Measurements from ENCODE around the gene PAK2. TPM values are rescaled to one million over a fixed set of nuclear protein-coding genes. Genes with fewer than 3 reads are reported as not detected.
"Not testable (repeated sequence)": the region's sequence is repeated elsewhere in the genome, so short reads cannot be mapped to it uniquely, and the experiment has no call there.

Gene PAK2
- total RNA-seq, 2 donors from 2014 or later, result 47.5 to 48.7 TPM

DNA sequence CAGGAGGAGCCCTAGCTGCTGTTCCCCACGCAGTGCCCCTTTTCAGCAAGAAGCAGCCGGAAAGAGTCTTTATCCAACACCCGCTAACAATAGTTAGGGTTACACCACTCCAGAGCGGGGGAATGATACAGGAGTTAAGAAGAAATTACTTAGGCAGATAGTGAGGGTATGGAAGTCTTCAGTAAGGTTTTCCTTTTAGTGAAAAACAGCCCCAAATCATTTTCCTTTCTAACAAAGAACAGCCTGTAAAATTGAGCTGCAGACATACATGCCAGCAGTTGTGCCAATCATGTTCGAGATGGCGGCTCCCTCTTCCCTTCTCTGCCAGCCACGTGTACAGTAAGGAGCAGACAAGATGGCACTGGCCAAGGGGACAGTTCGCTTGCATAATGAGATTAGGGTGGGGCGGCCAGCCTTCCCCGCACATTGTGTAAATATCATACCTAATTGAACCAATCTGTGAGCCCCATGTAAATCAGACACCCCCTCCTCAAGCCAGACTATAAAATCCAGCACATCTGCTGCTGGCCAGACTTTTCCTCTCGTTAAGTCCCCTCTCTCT, 109.6 kb downstream of the PAK2 start:
- TF ChIP-seq, protein P1, sequence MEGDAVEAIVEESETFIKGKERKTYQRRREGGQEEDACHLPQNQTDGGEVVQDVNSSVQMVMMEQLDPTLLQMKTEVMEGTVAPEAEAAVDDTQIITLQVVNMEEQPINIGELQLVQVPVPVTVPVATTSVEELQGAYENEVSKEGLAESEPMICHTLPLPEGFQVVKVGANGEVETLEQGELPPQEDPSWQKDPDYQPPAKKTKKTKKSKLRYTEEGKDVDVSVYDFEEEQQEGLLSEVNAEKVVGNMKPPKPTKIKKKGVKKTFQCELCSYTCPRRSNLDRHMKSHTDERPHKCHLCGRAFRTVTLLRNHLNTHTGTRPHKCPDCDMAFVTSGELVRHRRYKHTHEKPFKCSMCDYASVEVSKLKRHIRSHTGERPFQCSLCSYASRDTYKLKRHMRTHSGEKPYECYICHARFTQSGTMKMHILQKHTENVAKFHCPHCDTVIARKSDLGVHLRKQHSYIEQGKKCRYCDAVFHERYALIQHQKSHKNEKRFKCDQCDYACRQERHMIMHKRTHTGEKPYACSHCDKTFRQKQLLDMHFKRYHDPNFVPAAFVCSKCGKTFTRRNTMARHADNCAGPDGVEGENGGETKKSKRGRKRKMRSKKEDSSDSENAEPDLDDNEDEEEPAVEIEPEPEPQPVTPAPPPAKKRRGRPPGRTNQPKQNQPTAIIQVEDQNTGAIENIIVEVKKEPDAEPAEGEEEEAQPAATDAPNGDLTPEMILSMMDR (IDR thresholded peaks at IDR 0.05), result no peak
- Histone ChIP-seq H3K4me1 (no peaks in the 10 kb centered on the region), H3K27ac (no peak overlapping the region), H3K4me3 (no peak overlapping the region), H3K9me3 (no peaks in the 10 kb centered on the region), H3K27me3 (no peaks in the 10 kb centered on the region), H3K36me3 (no peaks in the 10 kb centered on the region)
- no peak for DNase-seq (ENCODE audit: low spot score)

DNA sequence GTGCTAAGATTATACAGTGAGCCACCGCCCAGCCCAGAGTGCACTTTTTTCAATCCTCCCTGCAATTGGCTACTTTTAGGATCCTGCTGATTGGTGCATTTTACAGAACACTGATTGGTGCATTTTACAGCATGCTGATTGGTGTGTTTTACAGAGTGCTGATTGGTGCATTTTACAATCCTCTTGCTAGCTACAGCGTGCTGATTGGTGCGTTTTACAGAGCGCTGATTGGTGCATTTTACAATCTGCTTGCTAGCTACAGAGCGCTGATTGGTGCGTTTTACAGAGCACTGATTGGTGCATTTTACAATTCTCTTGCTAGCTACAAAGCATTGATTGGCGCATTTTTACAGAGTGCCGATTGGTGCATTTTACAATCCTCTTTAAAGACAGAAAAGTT, 123.3 kb downstream of the PAK2 start:
- not testable (repeated sequence) for H3K4me1 ChIP-seq, H3K27ac ChIP-seq

DNA sequence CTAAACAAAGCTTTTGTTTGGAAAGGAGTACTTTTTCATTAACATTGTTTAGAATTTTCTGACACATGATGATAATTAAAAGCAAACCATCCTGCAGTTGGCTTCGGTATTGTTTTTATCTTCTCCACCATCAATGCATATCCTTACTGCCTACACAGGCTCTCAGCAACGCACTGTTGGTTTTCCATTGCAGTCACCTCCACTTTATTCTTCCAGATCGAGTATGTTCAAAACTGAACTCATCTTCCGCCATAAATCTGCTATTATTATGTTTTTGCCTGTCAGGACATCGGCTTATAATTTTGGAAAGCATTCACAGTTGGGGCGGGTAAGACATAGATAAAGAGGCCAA, 127.5 kb downstream of the PAK2 start:
- Histone ChIP-seq H3K27ac (peak overlapping the region; percentile 86 to 93), H3K9me3 (no peaks in the 10 kb centered on the region), H3K4me3 (peak overlapping the region; percentile 97 to 100), H3K36me3 (peaks cover 8% of the 10 kb centered on the region), H3K4me1 (peaks cover 0 to 25% of the 10 kb centered on the region in 2 donors), H3K27me3 (no peaks in the 10 kb centered on the region)
- TF ChIP-seq, protein P1 (IDR thresholded peaks at IDR 0.05), result no peak
- DNase-seq (ENCODE audit: low spot score), result no peak

More for the DNA sequence above, 123.3 kb downstream of the PAK2 start:
- not testable (repeated sequence) for H3K36me3 ChIP-seq; H3K4me3 ChIP-seq; H3K27me3 ChIP-seq; DNase-seq (ENCODE audit: low spot score); H3K9me3 ChIP-seq

DNA sequence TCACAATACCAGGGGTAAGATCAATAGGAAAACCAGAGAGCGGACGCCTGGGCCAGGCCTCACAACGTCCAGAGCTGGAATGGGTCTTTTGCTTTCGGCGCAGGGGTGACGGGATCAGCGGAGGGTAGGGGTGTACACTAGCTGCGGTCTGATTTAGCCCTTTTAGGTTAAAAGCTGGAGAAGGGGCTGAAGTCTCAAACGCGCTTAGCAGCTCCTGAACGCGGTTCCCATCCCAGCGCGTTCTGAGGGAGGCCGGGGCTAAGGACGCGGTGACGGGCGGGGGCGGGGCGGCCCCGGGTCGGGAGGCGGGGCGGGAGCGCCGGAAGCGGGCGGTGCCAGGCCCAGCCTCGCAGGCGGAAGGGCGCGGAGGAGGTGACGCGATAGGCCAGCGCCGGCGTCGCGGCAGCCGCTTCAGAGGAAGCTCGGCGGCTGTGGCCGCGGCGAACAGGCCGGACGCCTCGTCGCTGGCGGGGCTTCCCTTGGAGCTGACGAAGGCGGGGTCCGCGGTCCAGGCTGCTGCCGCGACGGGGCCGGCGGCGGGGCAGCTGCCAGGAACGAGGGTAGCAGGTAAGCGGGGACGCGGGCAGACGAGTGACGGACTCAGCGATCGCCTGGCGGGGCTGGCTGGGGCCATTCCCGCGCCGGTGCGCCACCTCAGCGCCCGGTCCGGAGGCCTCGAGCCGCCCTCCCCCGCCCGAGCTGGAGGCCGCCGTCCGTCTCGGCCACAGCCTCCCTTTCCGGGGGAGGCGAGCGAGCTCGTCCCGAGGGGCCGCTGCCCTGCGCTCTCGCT, 128.0 kb downstream of the PAK2 start, which contains the start of gene SENP5:
Gene SENP5, plus strand, starts transcription at position 414 of the 790 bp plus-strand sequence. CDS start 17,262 bp downstream, outside the sequence.
- peak; percentile 83 for DNase-seq (ENCODE audit: low spot score)
- H3K4me3 ChIP-seq, result peak within 1 kb of the TSS; percentile 97 to 100
- no peaks in the 10 kb centered on the region for H3K9me3 ChIP-seq
- H3K27me3 ChIP-seq, result no peaks in the 10 kb centered on the region
- H3K27ac ChIP-seq, result peak within 1 kb of the TSS; percentile 86 to 93
- H3K4me1 ChIP-seq, result peaks cover 0 to 31% of the 10 kb centered on the region in 2 donors
- peaks cover 8% of the 10 kb centered on the region for H3K36me3 ChIP-seq
- TF ChIP-seq, protein P1 (IDR thresholded peaks at IDR 0.05), result peak in 1 of 2 donors; percentile 19

DNA sequence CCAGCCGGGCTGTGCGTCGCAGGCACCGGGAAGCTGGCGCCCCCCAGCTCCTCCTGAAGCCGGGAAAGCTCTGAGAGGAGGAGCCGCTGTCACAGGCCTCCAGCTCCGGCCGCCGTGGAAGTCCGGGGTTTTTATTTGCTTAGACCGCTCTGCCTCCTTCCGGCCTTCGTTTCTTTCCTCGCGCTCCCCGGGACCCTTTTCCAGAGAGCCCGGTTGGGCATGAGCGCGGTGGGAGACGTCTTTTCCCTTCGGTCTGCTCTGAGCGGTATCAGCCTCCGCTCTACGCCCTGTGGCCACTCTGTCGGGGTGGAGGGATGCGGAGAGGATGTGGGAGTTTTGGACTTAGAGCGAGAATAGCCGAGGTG, 128.6 kb downstream of the PAK2 start:
- Histone ChIP-seq H3K27ac (peak overlapping the region; percentile 86 to 93), H3K4me1 (peaks cover 0 to 32% of the 10 kb centered on the region in 2 donors), H3K9me3 (no peaks in the 10 kb centered on the region), H3K36me3 (peaks cover 8% of the 10 kb centered on the region), H3K4me3 (peak overlapping the region; percentile 97 to 100), H3K27me3 (no peaks in the 10 kb centered on the region)
- DNase-seq (ENCODE audit: low spot score), result no peak
- TF ChIP-seq, protein P1 (IDR thresholded peaks at IDR 0.05), result no peak

DNA sequence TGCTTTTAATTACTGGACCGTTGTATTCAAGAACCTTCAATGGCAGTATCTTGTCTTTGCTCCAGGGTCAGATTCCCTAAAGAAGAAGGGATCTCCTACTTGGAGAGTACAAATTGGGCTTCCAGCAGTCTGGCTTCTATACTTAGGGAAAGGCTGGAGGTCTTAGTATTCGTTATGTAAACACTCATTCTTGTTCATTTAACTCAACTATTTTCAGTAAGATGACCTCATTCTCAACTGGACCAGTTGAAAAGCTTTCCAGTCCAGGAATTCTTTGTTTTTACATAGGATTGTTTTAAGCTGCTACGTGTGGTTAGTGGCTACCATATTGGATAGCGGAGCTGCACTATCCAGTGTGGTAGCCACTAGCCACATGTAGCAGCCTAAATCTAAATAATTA, 132.7 kb downstream of the PAK2 start:
- no peak for DNase-seq (ENCODE audit: low spot score)
- no peaks in the 10 kb centered on the region for H3K27me3 ChIP-seq
- peaks cover 8% of the 10 kb centered on the region for H3K36me3 ChIP-seq
- H3K27ac ChIP-seq, result no peak overlapping the region
- TF ChIP-seq, protein P1 (IDR thresholded peaks at IDR 0.05), result no peak
- H3K9me3 ChIP-seq, result no peaks in the 10 kb centered on the region
- H3K4me3 ChIP-seq, result no peak overlapping the region
- H3K4me1 ChIP-seq, result peaks cover 0 to 29% of the 10 kb centered on the region in 2 donors

- H3K36me3 ChIP-seq, H3K27ac ChIP-seq: not testable (repeated sequence)
- peaks cover 0 to 17% of the 10 kb centered on the region in 2 donors for H3K4me1 ChIP-seq
These were observed 134.9 kb downstream of the PAK2 start for GRCh38 chr3:196874511-196875094.

More at GRCh38 chr3:196874511-196875094, 134.9 kb downstream of the PAK2 start:
- not testable (repeated sequence) for H3K9me3 ChIP-seq; H3K27me3 ChIP-seq; DNase-seq (ENCODE audit: low spot score); H3K4me3 ChIP-seq
